GM20431 (cell line): Measurements from ENCODE around the gene NDUFV2.
"Not testable (repeated sequence)": the region's sequence is repeated elsewhere in the genome, so short reads cannot be mapped to it uniquely, and the experiment has no call there.

Source experiments
- in situ Hi-C: fragments of 300-500 bp; cut with MseI, MboI; formaldehyde crosslinking; loops from one replicate; pipeline ENCODE4 v1.15.0; 2020; ENCODE audit warnings: low sequenced_read_pairs; ENCODE audit not compliant: unreplicated experiment

Gene NDUFV2

GRCh38 chr18:9146224-9146623 is 43.7 kb downstream of the NDUFV2 start:
- in situ Hi-C loops = no loop called here

GRCh38 chr18:9147440-9148202 is 45.1 kb downstream of the NDUFV2 start:
- in situ Hi-C loops = no loop called here

GRCh38 chr18:9148203-9148552 is 45.7 kb downstream of the NDUFV2 start:
- in situ Hi-C loops = no loop called here

- in situ Hi-C loops = no loop called here
Observed at GRCh38 chr18:9150121-9150520, 47.6 kb downstream of the NDUFV2 start.

- in situ Hi-C loops = no loop called here
Observed at GRCh38 chr18:9153256-9153655, 50.8 kb downstream of the NDUFV2 start.

- in situ Hi-C loops = no loop called here
Observed at GRCh38 chr18:9156604-9157249, 54.2 kb downstream of the NDUFV2 start.

- in situ Hi-C loops = no loop called here
Observed at GRCh38 chr18:9157806-9158205, 55.3 kb downstream of the NDUFV2 start.

GRCh38 chr18:9160014-9160413 is 57.5 kb downstream of the NDUFV2 start:
- in situ Hi-C loops = no loop called here

- in situ Hi-C loops = not testable (repeated sequence)
Observed at GRCh38 chr18:9162663-9163062, 60.2 kb downstream of the NDUFV2 start.

GRCh38 chr18:9164149-9164548 is 61.6 kb downstream of the NDUFV2 start:
- in situ Hi-C loops = not testable (repeated sequence)

- in situ Hi-C loops = not testable (repeated sequence)
Observed at GRCh38 chr18:9165883-9166282, 63.4 kb downstream of the NDUFV2 start.

- in situ Hi-C loops = not testable (repeated sequence)
Observed at GRCh38 chr18:9169515-9169914, 67.0 kb downstream of the NDUFV2 start.

- in situ Hi-C loops = not testable (repeated sequence)
Observed at GRCh38 chr18:9171919-9172318, 69.4 kb downstream of the NDUFV2 start.

- in situ Hi-C loops = no loop called here
Observed at GRCh38 chr18:9172506-9173127, 70.1 kb downstream of the NDUFV2 start.

GRCh38 chr18:9173770-9174233 is 71.3 kb downstream of the NDUFV2 start:
- in situ Hi-C loops = no loop called here

- in situ Hi-C loops = no loop called here
Observed at GRCh38 chr18:9174302-9174701, 71.8 kb downstream of the NDUFV2 start.

GRCh38 chr18:9175115-9175514 is 72.6 kb downstream of the NDUFV2 start:
- in situ Hi-C loops = no loop called here

- in situ Hi-C loops = no loop called here
Observed at GRCh38 chr18:9177031-9177430, 74.5 kb downstream of the NDUFV2 start.

GRCh38 chr18:9177466-9177865 is 75.0 kb downstream of the NDUFV2 start:
- in situ Hi-C loops = no loop called here

- in situ Hi-C loops = no loop called here
Observed at GRCh38 chr18:9178557-9178956, 76.1 kb downstream of the NDUFV2 start.

- in situ Hi-C loops = no loop called here
Observed at GRCh38 chr18:9181275-9181674, 78.8 kb downstream of the NDUFV2 start.
